PFSK-1 (cell line): Measurements from ENCODE around the gene NPHP1.
A peak's percentile ranks its signal among the peaks of the same experiment; 100 is the strongest.

Source experiments
- FOXP2 ChIP-seq: optimal IDR thresholded peaks from 2 replicates; pipeline ENCODE3; 2011; ENCODE audit warnings: borderline replicate concordance, control low read depth, inconsistent platforms; ENCODE audit not compliant: insufficient read depth; ENCODE audit errors: extremely low read length, extremely low read depth
- POLR2AphosphoS5 ChIP-seq: IDR thresholded peaks from 2 replicates; pipeline ENCODE4 v1.6.1; 2012; ENCODE audit warnings: low read depth, mild to moderate bottlenecking, control low read depth, low read length, moderate library complexity
- SIN3A ChIP-seq: IDR thresholded peaks from 2 replicates; pipeline ENCODE4 v1.6.1; 2012; ENCODE audit warnings: mild to moderate bottlenecking, low read length, moderate library complexity, borderline replicate concordance; ENCODE audit not compliant: insufficient read depth
- TAF1 ChIP-seq: IDR thresholded peaks from 2 replicates; pipeline ENCODE4 v1.6.1; 2012; ENCODE audit warnings: low read length, control low read depth, borderline replicate concordance; ENCODE audit not compliant: insufficient read depth
- TF ChIP-seq, protein P1 (sequence below), 2 experiments: IDR thresholded peaks; 2 replicates each; pipeline versions ENCODE4 v1.6.1 to v1.8.0; 2011 to 2012; ENCODE audit warnings: low read depth in 2 of 2, low read length in 2 of 2, control low read depth in 1 of 2, inconsistent platforms in 1 of 2, mild to moderate bottlenecking in 1 of 2, moderate library complexity in 1 of 2; ENCODE audit not compliant: insufficient read depth in 1 of 2

Gene NPHP1

DNA sequence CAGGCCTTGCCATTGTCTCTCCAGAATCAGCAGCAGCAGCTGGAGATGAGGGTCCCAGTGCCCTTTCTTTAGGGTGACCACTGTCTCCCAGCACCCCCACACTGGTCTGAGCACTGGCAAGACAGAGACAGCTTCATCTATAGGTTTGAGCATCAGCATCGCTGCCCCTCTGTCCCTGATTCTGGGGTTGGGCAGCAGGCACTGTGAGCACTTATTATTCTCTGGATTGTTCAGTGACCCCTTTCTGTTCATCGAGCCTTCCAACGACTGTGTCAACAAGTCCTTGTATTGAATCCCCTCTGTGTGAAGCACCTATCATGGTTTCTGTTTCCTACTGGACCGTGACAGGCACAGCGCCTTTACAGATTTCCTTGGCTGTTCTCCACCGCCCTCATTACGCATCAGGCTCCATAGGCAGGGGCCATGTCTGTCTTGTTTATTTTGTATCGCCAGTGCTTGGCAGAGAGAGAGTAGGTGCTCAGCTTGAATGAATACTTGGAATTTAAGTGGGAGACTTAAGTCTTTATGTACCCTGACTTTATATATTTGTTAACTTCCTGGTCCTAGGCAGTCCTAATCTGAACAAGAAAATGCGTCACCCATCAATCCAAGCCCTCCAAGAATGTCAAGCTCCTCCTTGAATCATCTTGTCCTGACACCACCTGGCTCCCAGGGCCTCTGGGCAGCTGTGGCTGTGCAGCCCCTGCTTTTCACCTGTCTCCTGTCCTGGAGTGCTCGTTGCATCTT is 100.6 kb downstream of the NPHP1 start:
- TF ChIP-seq, protein P1, sequence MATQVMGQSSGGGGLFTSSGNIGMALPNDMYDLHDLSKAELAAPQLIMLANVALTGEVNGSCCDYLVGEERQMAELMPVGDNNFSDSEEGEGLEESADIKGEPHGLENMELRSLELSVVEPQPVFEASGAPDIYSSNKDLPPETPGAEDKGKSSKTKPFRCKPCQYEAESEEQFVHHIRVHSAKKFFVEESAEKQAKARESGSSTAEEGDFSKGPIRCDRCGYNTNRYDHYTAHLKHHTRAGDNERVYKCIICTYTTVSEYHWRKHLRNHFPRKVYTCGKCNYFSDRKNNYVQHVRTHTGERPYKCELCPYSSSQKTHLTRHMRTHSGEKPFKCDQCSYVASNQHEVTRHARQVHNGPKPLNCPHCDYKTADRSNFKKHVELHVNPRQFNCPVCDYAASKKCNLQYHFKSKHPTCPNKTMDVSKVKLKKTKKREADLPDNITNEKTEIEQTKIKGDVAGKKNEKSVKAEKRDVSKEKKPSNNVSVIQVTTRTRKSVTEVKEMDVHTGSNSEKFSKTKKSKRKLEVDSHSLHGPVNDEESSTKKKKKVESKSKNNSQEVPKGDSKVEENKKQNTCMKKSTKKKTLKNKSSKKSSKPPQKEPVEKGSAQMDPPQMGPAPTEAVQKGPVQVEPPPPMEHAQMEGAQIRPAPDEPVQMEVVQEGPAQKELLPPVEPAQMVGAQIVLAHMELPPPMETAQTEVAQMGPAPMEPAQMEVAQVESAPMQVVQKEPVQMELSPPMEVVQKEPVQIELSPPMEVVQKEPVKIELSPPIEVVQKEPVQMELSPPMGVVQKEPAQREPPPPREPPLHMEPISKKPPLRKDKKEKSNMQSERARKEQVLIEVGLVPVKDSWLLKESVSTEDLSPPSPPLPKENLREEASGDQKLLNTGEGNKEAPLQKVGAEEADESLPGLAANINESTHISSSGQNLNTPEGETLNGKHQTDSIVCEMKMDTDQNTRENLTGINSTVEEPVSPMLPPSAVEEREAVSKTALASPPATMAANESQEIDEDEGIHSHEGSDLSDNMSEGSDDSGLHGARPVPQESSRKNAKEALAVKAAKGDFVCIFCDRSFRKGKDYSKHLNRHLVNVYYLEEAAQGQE (IDR thresholded peaks at IDR 0.05; ENCODE audit: insufficient read depth in 1 of 2, low read depth in 2 of 2, low read length in 2 of 2) = no peak
- no peak for TF ChIP-seq TAF1
- no peak for TF ChIP-seq POLR2AphosphoS5
- no peak for TF ChIP-seq FOXP2
- TF ChIP-seq SIN3A = no peak

DNA sequence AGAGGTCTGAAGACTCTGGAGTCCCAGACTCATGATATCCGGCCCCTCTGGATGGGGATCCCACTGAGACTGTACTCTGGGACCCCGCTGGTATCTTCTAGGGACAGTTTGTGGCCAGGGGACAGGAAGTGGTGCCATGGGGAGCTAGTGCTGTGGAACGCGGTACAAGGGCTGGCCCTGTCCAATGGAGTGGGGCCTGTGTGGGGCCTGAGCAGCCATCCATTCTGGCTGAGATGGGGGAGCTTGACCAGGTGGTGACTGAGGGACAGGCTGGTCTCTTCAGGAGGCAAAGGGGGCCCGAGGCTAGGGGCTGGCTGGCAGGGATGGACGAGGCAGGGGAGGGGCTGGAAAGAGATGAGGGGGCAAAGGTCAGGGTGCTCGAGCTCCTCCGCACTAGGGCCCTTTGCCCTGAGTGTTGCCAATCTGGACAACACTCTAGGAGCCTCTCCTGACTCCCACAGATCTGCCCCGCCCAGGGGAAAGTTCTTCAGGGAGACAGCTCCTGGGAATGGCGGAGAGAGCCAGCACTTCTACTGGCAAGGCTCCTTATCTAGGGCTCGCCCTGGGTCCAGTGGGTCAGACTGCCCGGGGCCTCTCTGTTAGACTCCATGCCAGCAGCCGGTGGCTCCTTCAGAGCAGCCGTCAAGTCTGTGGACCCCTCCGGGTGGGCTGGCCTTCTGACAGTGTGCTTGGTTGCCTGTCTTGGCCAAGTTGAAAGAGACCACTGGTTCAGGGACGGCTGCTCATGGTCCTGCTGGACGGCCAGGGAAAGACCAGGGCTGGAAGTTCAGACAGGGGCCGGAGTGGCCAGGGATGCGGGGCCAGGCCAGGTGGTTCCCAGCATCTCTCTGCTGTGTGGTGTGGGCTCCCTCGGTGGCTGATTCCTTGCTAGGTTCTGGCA is 101.5 kb downstream of the NPHP1 start:
- TF ChIP-seq, protein P1 (IDR thresholded peaks at IDR 0.05; ENCODE audit: insufficient read depth in 1 of 2, low read depth in 2 of 2, low read length in 2 of 2) = no peak
- no peak for TF ChIP-seq TAF1
- no peak for TF ChIP-seq FOXP2
- TF ChIP-seq SIN3A = no peak
- no peak for TF ChIP-seq POLR2AphosphoS5

DNA sequence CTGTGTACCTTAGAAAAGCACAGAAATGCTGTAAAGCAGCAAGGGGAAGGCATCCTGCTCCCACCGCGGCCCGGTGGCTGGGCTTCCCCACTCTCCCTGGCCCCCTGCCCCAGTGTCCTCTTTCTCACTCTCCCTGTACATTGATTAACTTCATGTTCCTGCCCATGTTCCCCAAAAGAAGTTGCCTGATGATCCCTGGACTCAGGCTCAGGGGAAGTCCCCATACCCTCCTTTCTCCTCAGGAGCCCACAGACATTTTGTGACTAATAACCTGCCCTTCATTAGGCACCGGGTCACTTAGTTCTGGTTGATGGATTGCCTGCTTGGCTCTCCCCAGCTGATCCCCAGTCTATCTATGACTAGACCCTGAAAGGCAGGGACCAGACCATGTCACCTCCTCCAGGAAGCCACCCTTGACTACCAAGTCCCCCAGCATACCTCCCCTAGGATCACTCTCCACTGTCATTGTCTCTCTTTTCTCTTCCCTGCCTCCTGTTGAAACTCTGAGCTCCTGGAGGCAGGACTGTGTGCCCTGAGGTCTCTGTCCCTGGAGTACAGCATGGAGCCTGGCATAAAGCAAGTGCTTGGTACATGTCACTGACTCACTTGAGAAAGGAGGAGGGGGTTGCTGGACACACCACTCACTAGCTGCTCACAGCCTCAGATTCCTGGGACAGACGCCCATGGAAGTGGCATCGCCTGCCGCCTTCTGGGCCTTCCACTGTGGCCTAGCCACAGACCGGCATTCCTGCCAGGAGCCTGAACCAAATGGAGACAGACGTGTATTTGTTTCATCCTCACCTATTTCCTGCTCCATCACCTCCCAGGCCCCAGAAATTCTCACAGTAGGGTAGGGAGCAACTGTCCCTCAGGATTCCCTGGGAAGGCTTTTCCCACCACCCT is 102.7 kb downstream of the NPHP1 start:
- TF ChIP-seq POLR2AphosphoS5 = no peak
- no peak for TF ChIP-seq SIN3A
- TF ChIP-seq, protein P1 (IDR thresholded peaks at IDR 0.05; ENCODE audit: insufficient read depth in 1 of 2, low read depth in 2 of 2, low read length in 2 of 2) = no peak
- TF ChIP-seq TAF1 = no peak
- TF ChIP-seq FOXP2 = no peak

DNA sequence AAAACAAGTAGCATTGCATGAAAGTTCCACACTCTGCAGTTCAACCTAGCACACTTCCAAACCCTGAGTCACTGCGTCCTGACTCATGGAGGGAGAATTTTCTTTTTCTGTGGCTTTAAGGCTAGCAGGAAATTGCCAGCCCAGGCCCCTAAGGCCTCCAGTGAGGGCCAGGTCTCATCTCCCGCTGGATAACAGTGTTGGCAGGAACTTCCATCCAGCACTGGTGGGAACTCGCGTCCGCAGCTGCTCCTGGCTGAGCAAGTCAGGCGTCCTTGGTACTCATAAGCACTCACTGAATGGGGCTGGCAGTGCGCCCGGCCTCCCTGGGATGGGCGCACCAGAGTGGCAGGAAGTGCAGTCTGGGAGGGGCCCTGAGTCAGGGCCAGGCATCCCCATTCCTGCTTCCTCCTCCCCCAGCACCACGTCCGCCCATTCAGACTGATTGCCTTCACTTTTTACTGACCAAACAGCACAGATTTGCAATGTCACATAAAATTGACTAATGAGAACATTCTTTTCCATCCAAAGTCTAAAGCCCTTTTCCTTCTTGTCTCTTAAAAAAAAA is 103.5 kb downstream of the NPHP1 start:
- TF ChIP-seq TAF1 (peak; percentile 61; the same call in 1 of the 2 replicates), SIN3A (peak; percentile 39; the same call in 1 of the 2 replicates), POLR2AphosphoS5 (peak; percentile 52; the same call in 1 of the 2 replicates), FOXP2 (peak; percentile 66)
- TF ChIP-seq, protein P1 (IDR thresholded peaks at IDR 0.05; ENCODE audit: insufficient read depth in 1 of 2, low read depth in 2 of 2, low read length in 2 of 2) = 0 out of 4 replicates have a peak, but pooled peaks of 1 of the 2 experiments have one; percentile 45
